K562 (cell line): ENCODE measurements around the gene ATP2B1. TPM values are rescaled to one million over a fixed set of nuclear protein-coding genes. Genes with fewer than 3 reads are reported as not detected.

Source experiments
- ARID3A ChIP-seq: IDR thresholded peaks from 2 replicates; pipeline ENCODE4 v1.6.1; 2012; ENCODE audit warnings: low read depth, low read length, improper control_type of control experiment, borderline replicate concordance
- CAMTA2 ChIP-seq: fragments of 250-450 bp; sonication (Bioruptor Pico); conservative IDR thresholded peaks from 2 replicates; pipeline ENCODE4 v1.5.1; 2022
- EP300 ChIP-seq: IDR thresholded peaks from 2 replicates; pipeline ENCODE4 v1.6.1; 2012; ENCODE audit warnings: low read length, improper control_type of control experiment
- FOSL1 ChIP-seq: fragments of 200-800 bp; sonication (Bioruptor generic); conservative IDR thresholded peaks from 2 replicates; pipeline ENCODE4 v1.6.1; 2016; ENCODE audit warnings: missing genetic modification characterization, missing compliant biosample characterization
- GTF3C2 ChIP-seq: IDR thresholded peaks from 3 replicates; pipeline ENCODE4 v1.6.1; 2011; ENCODE audit warnings: borderline replicate concordance, mild to moderate bottlenecking, moderate library complexity; ENCODE audit not compliant: insufficient read length; ENCODE audit errors: extremely low read depth
- HBP1 ChIP-seq: fragments of 450-650 bp; formaldehyde crosslinking; IDR thresholded peaks from 2 replicates; pipeline ENCODE4 v1.4.0; 2022; ENCODE audit warnings: missing genetic modification characterization
- PRPF4 ChIP-seq: fragments of 200-400 bp; formaldehyde crosslinking; IDR thresholded peaks from one replicate; pipeline ENCODE4 v1.6.1; 2017; ENCODE audit warnings: low read length, low read depth, mild to moderate bottlenecking; ENCODE audit not compliant: insufficient read depth, poor library complexity, severe bottlenecking
- SAFB ChIP-seq: fragments of 200-400 bp; formaldehyde crosslinking; IDR thresholded peaks from 2 replicates; pipeline ENCODE4 v1.6.1; 2017; ENCODE audit warnings: low read depth, low read length, borderline replicate concordance
- SAFB2 ChIP-seq: fragments of 200-400 bp; formaldehyde crosslinking; IDR thresholded peaks from 2 replicates; pipeline ENCODE4 v1.6.1; 2018; ENCODE audit warnings: borderline replicate concordance, low read length, low read depth, moderate library complexity; ENCODE audit not compliant: severe bottlenecking
- SMAD4 ChIP-seq: fragments of 250-450 bp; sonication (Bioruptor Pico); conservative IDR thresholded peaks from 2 replicates; pipeline ENCODE4 v1.8.0; 2021; ENCODE audit warnings: inconsistent platforms, mild to moderate bottlenecking, moderate library complexity
- TEAD1 ChIP-seq, 2 experiments: fragments of 450-650 bp in 1 of 2; sonication (generic) in 1 of 2; formaldehyde crosslinking; IDR thresholded peaks; 2 replicates each; pipeline versions ENCODE4 v1.4.0 to v1.8.0; 2020 to 2022; ENCODE audit warnings: mild to moderate bottlenecking in 2 of 2, missing genetic modification reagents in 1 of 2
- THAP12 ChIP-seq: fragments of 250-450 bp; sonication (Bioruptor Pico); IDR thresholded peaks from 2 replicates; pipeline ENCODE4 v1.9.0; 2021; ENCODE audit warnings: mild to moderate bottlenecking, inconsistent platforms
- ZBTB5 ChIP-seq: fragments of 450-650 bp; IDR thresholded peaks from 2 replicates; pipeline ENCODE4 v1.6.1; 2017; ENCODE audit warnings: antibody characterized with exemption
- ZNF316 ChIP-seq: fragments of 450-650 bp; IDR thresholded peaks from 2 replicates; pipeline ENCODE4 v1.6.1; 2016
- ZNF384 ChIP-seq: IDR thresholded peaks from 2 replicates; pipeline ENCODE4 v1.6.1; 2012; ENCODE audit warnings: low read depth, low read length, improper control_type of control experiment
- ZNF699 ChIP-seq: fragments of 250-450 bp; sonication (Bioruptor Pico); IDR thresholded peaks from 2 replicates; pipeline ENCODE4 v1.8.0; 2021; ENCODE audit warnings: mild to moderate bottlenecking, moderate library complexity; ENCODE audit not compliant: insufficient replicate concordance
- polyA plus RNA-seq, 8 experiments: library from polyadenylated mRNA; depleted of rRNA in 4 of 8; stranded (reverse) in 5 of 8; unstranded in 3 of 8; fragments of >200 nt; fragmentation: Nextera tagmentation in 2 of 8; fragmentation: Illumina TruSeq in 1 of 8; extraction: Ambion mirVana in 2 of 8; extraction: Trizol in 1 of 8; gene quantifications; 2 replicates each; pipeline versions ENCODE4 v1.2.1 to v1.2.3, GENCODE V29; 2011 to 2014; ENCODE audit warnings: inconsistent platforms in 1 of 8, missing spikeins in 1 of 8
- total RNA-seq, 7 experiments: library from RNA; depleted of rRNA in 6 of 7; stranded (reverse); fragments of >200 nt in 6 of 7; fragmentation: Illumina TruSeq in 2 of 7; extraction: Trizol in 2 of 7; gene quantifications; 2 replicates each; pipeline versions ENCODE4 v1.2.1 to v1.2.3, GENCODE V29; 2011 to 2021; ENCODE audit warnings: low replicate concordance in 1 of 7

ATP2B1 gene
- total and polyA plus RNA-seq, 9 of the 15 experiments (the other 6 are each of a cell fraction or from before 2014, with no cell fraction given) = 8.6 to 39.0 (median 27.8) TPM

GRCh38 chr12:89544022-89544421 lies 164.6 kb downstream of the ATP2B1 start (continued):
- TF ChIP-seq CAMTA2 (CRISPR knock-in tag) = no peak
- peak; percentile 88 for TF ChIP-seq SMAD4 (CRISPR knock-in tag)
- TF ChIP-seq EP300 = no peak
- no peak for TF ChIP-seq THAP12 (CRISPR knock-in tag)
- no peak for TF ChIP-seq FOSL1 (tag)
- TF ChIP-seq ZBTB5 = no peak
- TF ChIP-seq TEAD1 (CRISPR knock-in tag; IDR thresholded peaks at IDR 0.05) = no peak
- no peak for TF ChIP-seq PRPF4
- no peak for TF ChIP-seq SAFB2
- no peak for TF ChIP-seq GTF3C2
- no peak for TF ChIP-seq HBP1
- TF ChIP-seq ZNF316 = no peak
- no peak for TF ChIP-seq ZNF384
- TF ChIP-seq SAFB = no peak
- no peak for TF ChIP-seq ZNF699 (CRISPR knock-in tag)
- TF ChIP-seq ARID3A = no peak
